WTC11 (cell line): ENCODE data around the gene GOLGA6L10.

Source experiments
- ATF1 ChIP-seq: sonication (generic); formaldehyde crosslinking; IDR thresholded peaks from 2 replicates; pipeline ENCODE4 v1.8.1; 2023; ENCODE audit warnings: mild to moderate bottlenecking, moderate library complexity, missing genetic modification reagents
- ATF2 ChIP-seq: sonication (generic); formaldehyde crosslinking; IDR thresholded peaks from 2 replicates; pipeline ENCODE4 v1.8.1; 2022; ENCODE audit warnings: low read depth, missing genetic modification reagents, borderline replicate concordance
- CBFB ChIP-seq: sonication (generic); formaldehyde crosslinking; IDR thresholded peaks from 2 replicates; pipeline ENCODE4 v1.8.1; 2022; ENCODE audit warnings: mild to moderate bottlenecking, low read depth, missing genetic modification reagents
- CREB1 ChIP-seq: sonication (generic); formaldehyde crosslinking; IDR thresholded peaks from 2 replicates; pipeline ENCODE4 v1.8.0; 2023; ENCODE audit warnings: mild to moderate bottlenecking, missing genetic modification reagents
- CTCF ChIP-seq: fragments of 200-600 bp; IDR thresholded peaks from 2 replicates; pipeline ENCODE4 v1.8.0; 2022; ENCODE audit warnings: antibody characterized with exemption
- ESRRA ChIP-seq: sonication (generic); formaldehyde crosslinking; IDR thresholded peaks from 2 replicates; pipeline ENCODE4 v1.8.1; 2022; ENCODE audit warnings: mild to moderate bottlenecking, missing genetic modification reagents, borderline replicate concordance
- FOXK1 ChIP-seq: sonication (generic); formaldehyde crosslinking; IDR thresholded peaks from 2 replicates; pipeline ENCODE4 v1.8.0; 2022; ENCODE audit warnings: mild to moderate bottlenecking, moderate library complexity, missing genetic modification reagents
- IRF1 ChIP-seq: sonication (generic); formaldehyde crosslinking; IDR thresholded peaks from 2 replicates; pipeline ENCODE4 v1.8.0; 2023; ENCODE audit warnings: missing genetic modification reagents
- JUN ChIP-seq: sonication (generic); formaldehyde crosslinking; IDR thresholded peaks from 2 replicates; pipeline ENCODE4 v1.8.0; 2023; ENCODE audit warnings: mild to moderate bottlenecking, missing genetic modification reagents
- ZNF138 ChIP-seq: sonication (generic); formaldehyde crosslinking; conservative IDR thresholded peaks from 2 replicates; pipeline ENCODE4 v1.8.1; 2022; ENCODE audit warnings: mild to moderate bottlenecking, moderate library complexity, missing genetic modification reagents
- TF ChIP-seq, protein P1 (sequence below): sonication (generic); formaldehyde crosslinking; IDR thresholded peaks from 2 replicates; pipeline ENCODE4 v1.8.1; 2022; ENCODE audit warnings: missing genetic modification reagents, borderline replicate concordance
- TF ChIP-seq, protein P2 (sequence below): sonication (generic); formaldehyde crosslinking; IDR thresholded peaks from 2 replicates; pipeline ENCODE4 v1.8.1; 2023; ENCODE audit warnings: mild to moderate bottlenecking, missing genetic modification reagents, moderate library complexity
- TF ChIP-seq, protein P3 (sequence below): sonication (generic); formaldehyde crosslinking; IDR thresholded peaks from 2 replicates; pipeline ENCODE4 v1.8.0; 2022; ENCODE audit warnings: mild to moderate bottlenecking, missing genetic modification reagents
- TF ChIP-seq, protein P4 (sequence below): fragments of 250-450 bp; sonication (Bioruptor Pico); IDR thresholded peaks from 2 replicates; pipeline ENCODE4 v2.1.2; 2022; ENCODE audit warnings: mild to moderate bottlenecking, moderate library complexity

GRCh38 chr15:82303956-82304777, 45.1 kb downstream of the GOLGA6L10 start:
- TF ChIP-seq IRF1 (CRISPR knock-in tag) (no peak), ZNF138 (no peak), CTCF (no peak), FOXK1 (CRISPR knock-in tag) (no peak), JUN (CRISPR knock-in tag) (no peak), CBFB (CRISPR knock-in tag) (no peak), ESRRA (CRISPR knock-in tag) (no peak), ATF1 (CRISPR knock-in tag) (no peak), CREB1 (CRISPR knock-in tag) (no peak), ATF2 (CRISPR knock-in tag) (no peak)
- TF ChIP-seq, protein P1, sequence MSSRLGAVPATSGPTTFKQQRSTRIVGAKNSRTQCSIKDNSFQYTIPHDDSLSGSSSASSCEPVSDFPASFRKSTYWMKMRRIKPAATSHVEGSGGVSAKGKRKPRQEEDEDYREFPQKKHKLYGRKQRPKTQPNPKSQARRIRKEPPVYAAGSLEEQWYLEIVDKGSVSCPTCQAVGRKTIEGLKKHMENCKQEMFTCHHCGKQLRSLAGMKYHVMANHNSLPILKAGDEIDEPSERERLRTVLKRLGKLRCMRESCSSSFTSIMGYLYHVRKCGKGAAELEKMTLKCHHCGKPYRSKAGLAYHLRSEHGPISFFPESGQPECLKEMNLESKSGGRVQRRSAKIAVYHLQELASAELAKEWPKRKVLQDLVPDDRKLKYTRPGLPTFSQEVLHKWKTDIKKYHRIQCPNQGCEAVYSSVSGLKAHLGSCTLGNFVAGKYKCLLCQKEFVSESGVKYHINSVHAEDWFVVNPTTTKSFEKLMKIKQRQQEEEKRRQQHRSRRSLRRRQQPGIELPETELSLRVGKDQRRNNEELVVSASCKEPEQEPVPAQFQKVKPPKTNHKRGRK (CRISPR knock-in tag): no peak
- TF ChIP-seq, protein P2, sequence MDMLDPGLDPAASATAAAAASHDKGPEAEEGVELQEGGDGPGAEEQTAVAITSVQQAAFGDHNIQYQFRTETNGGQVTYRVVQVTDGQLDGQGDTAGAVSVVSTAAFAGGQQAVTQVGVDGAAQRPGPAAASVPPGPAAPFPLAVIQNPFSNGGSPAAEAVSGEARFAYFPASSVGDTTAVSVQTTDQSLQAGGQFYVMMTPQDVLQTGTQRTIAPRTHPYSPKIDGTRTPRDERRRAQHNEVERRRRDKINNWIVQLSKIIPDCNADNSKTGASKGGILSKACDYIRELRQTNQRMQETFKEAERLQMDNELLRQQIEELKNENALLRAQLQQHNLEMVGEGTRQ (CRISPR knock-in tag): no peak
- TF ChIP-seq, protein P3, sequence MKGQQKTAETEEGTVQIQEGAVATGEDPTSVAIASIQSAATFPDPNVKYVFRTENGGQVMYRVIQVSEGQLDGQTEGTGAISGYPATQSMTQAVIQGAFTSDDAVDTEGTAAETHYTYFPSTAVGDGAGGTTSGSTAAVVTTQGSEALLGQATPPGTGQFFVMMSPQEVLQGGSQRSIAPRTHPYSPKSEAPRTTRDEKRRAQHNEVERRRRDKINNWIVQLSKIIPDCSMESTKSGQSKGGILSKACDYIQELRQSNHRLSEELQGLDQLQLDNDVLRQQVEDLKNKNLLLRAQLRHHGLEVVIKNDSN (CRISPR knock-in tag): no peak
- TF ChIP-seq, protein P4, sequence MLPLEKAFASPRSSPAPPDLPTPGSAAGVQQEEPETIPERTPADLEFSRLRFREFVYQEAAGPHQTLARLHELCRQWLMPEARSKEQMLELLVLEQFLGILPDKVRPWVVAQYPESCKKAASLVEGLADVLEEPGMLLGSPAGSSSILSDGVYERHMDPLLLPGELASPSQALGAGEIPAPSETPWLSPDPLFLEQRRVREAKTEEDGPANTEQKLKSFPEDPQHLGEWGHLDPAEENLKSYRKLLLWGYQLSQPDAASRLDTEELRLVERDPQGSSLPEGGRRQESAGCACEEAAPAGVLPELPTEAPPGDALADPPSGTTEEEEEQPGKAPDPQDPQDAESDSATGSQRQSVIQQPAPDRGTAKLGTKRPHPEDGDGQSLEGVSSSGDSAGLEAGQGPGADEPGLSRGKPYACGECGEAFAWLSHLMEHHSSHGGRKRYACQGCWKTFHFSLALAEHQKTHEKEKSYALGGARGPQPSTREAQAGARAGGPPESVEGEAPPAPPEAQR (CRISPR knock-in tag): no peak
